ENCODE measurements around the gene B3GNT7.

The B3GNT7 gene

GRCh38 chr2:231385429-231385828, 10.1 kb upstream of the B3GNT7 start:
- Mint-ChIP-seq H3K4me3 (no peak overlapping the region), H3K9me3 (peaks cover 5 to 8% of the 10 kb centered on the region in 2 donors), H3K27me3 (no peaks in the 10 kb centered on the region), H3K27ac (no peak overlapping the region), H3K36me3 (peaks cover 22 to 32% of the 10 kb centered on the region in 2 donors), H3K4me1 (peaks cover 37 to 47% of the 10 kb centered on the region in 2 donors)
- no peak for ATAC-seq (replicated peaks)
- DNase-seq: no peak

GRCh38 chr2:231386446-231386845, 9.1 kb upstream of the B3GNT7 start:
- peak in 1 of 2 donors; percentile 16 for ATAC-seq (replicated peaks)
- DNase-seq: no peak
- Mint-ChIP-seq H3K36me3 (peaks cover 22 to 38% of the 10 kb centered on the region in 2 donors), H3K4me1 (peaks cover 43 to 55% of the 10 kb centered on the region in 2 donors), H3K27ac (no peak overlapping the region), H3K4me3 (no peak overlapping the region), H3K27me3 (no peaks in the 10 kb centered on the region), H3K9me3 (peaks cover 5 to 8% of the 10 kb centered on the region in 2 donors)

- no peak for ATAC-seq (replicated peaks)
- Mint-ChIP-seq H3K27ac (peak overlapping the region; percentile 89), H3K4me1 (peaks cover 52 to 60% of the 10 kb centered on the region in 2 donors), H3K4me3 (no peak overlapping the region), H3K9me3 (peaks cover 6 to 8% of the 10 kb centered on the region in 2 donors), H3K36me3 (peaks cover 23 to 43% of the 10 kb centered on the region in 2 donors), H3K27me3 (no peaks in the 10 kb centered on the region)
- DNase-seq: no peak
Measured at GRCh38 chr2:231387904-231388724, 7.4 kb upstream of the B3GNT7 start.

- no peaks in the 10 kb centered on the region for H3K27me3 Mint-ChIP-seq
- H3K4me3 Mint-ChIP-seq: no peak overlapping the region
- H3K36me3 Mint-ChIP-seq: peaks cover 25 to 48% of the 10 kb centered on the region in 2 donors
- DNase-seq (no peak), ATAC-seq (replicated peaks) (no peak)
- H3K27ac Mint-ChIP-seq: peak overlapping the region; percentile 89
- peaks cover 6 to 8% of the 10 kb centered on the region in 2 donors for H3K9me3 Mint-ChIP-seq
- H3K4me1 Mint-ChIP-seq: peaks cover 54 to 60% of the 10 kb centered on the region in 2 donors
Measured at GRCh38 chr2:231388725-231389346, 6.7 kb upstream of the B3GNT7 start.

GRCh38 chr2:231390667-231391066, 4.8 kb upstream of the B3GNT7 start:
- Mint-ChIP-seq H3K36me3 (peaks cover 18 to 43% of the 10 kb centered on the region in 2 donors), H3K4me1 (peaks cover 61 to 72% of the 10 kb centered on the region in 2 donors), H3K9me3 (peaks cover 0 to 2% of the 10 kb centered on the region in 2 donors), H3K27me3 (no peaks in the 10 kb centered on the region), H3K27ac (peak overlapping the region; percentile 100), H3K4me3 (no peak overlapping the region)
- DNase-seq (no peak), ATAC-seq (replicated peaks) (no peak)

- H3K27me3 Mint-ChIP-seq: no peaks in the 10 kb centered on the region
- H3K27ac Mint-ChIP-seq: peak overlapping the region; percentile 100
- peak overlapping the region; percentile 92 to 100 for H3K4me3 Mint-ChIP-seq
- peaks cover 0 to 2% of the 10 kb centered on the region in 2 donors for H3K9me3 Mint-ChIP-seq
- H3K4me1 Mint-ChIP-seq: peaks cover 63 to 79% of the 10 kb centered on the region in 2 donors
- DNase-seq: peak; percentile 75
- H3K36me3 Mint-ChIP-seq: peaks cover 23 to 42% of the 10 kb centered on the region in 2 donors
- peak; percentile 64 to 68 for ATAC-seq (replicated peaks)
Measured at GRCh38 chr2:231391981-231392380, 3.5 kb upstream of the B3GNT7 start.

GRCh38 chr2:231392431-231393148, 2.9 kb upstream of the B3GNT7 start:
- Mint-ChIP-seq H3K9me3 (peaks cover 0 to 2% of the 10 kb centered on the region in 2 donors), H3K4me3 (peak overlapping the region; percentile 92 to 100), H3K27ac (peak overlapping the region; percentile 100), H3K36me3 (peaks cover 25 to 46% of the 10 kb centered on the region in 2 donors), H3K4me1 (peaks cover 67 to 85% of the 10 kb centered on the region in 2 donors), H3K27me3 (no peaks in the 10 kb centered on the region)
- no peak for DNase-seq
- no peak for ATAC-seq (replicated peaks)

GRCh38 chr2:231393149-231394131, 2.1 kb upstream of the B3GNT7 start:
- Mint-ChIP-seq H3K4me3 (peak overlapping the region; percentile 92 to 100), H3K27me3 (no peaks in the 10 kb centered on the region), H3K9me3 (peaks cover 0 to 2% of the 10 kb centered on the region in 2 donors), H3K4me1 (peaks cover 63 to 86% of the 10 kb centered on the region in 2 donors), H3K27ac (peak overlapping the region; percentile 100), H3K36me3 (peaks cover 26 to 49% of the 10 kb centered on the region in 2 donors)
- ATAC-seq (replicated peaks) (peak; percentile 61 to 67), DNase-seq (peak; percentile 86)

GRCh38 chr2:231394211-231395141, 1.0 kb upstream of the B3GNT7 start:
- peak overlapping the region; percentile 92 to 100 for H3K4me3 Mint-ChIP-seq
- H3K4me1 Mint-ChIP-seq: peaks cover 54 to 86% of the 10 kb centered on the region in 2 donors
- ATAC-seq (replicated peaks) (peak; percentile 33), DNase-seq (peak; percentile 67)
- H3K27ac Mint-ChIP-seq: peak overlapping the region; percentile 100
- H3K27me3 Mint-ChIP-seq: no peaks in the 10 kb centered on the region
- H3K36me3 Mint-ChIP-seq: peaks cover 24 to 45% of the 10 kb centered on the region in 2 donors
- H3K9me3 Mint-ChIP-seq: peaks cover 0 to 2% of the 10 kb centered on the region in 2 donors

GRCh38 chr2:231396058-231396821, 730 bp downstream of the B3GNT7 start:
- H3K4me3 Mint-ChIP-seq: peak overlapping the region; percentile 91 to 95
- peaks cover 46 to 81% of the 10 kb centered on the region in 2 donors for H3K4me1 Mint-ChIP-seq
- no peaks in the 10 kb centered on the region for H3K27me3 Mint-ChIP-seq
- H3K27ac Mint-ChIP-seq: peak overlapping the region; percentile 77
- ATAC-seq (replicated peaks) (no peak), DNase-seq (no peak)
- peaks cover 22 to 45% of the 10 kb centered on the region in 2 donors for H3K36me3 Mint-ChIP-seq
- peaks cover 0 to 2% of the 10 kb centered on the region in 2 donors for H3K9me3 Mint-ChIP-seq

- peaks cover 38 to 70% of the 10 kb centered on the region in 2 donors for H3K4me1 Mint-ChIP-seq
- DNase-seq (no peak), ATAC-seq (replicated peaks) (no peak)
- no peaks in the 10 kb centered on the region for H3K9me3 Mint-ChIP-seq
- peak overlapping the region; percentile 91 to 95 for H3K4me3 Mint-ChIP-seq
- H3K27me3 Mint-ChIP-seq: no peaks in the 10 kb centered on the region
- H3K27ac Mint-ChIP-seq: peak overlapping the region; percentile 39
- H3K36me3 Mint-ChIP-seq: peaks cover 20 to 44% of the 10 kb centered on the region in 2 donors
Measured at GRCh38 chr2:231397011-231397927, 1.8 kb downstream of the B3GNT7 start.

Measured in stimulated activated naive B cell treated with anti-CD40 and anti-IgM and Interleukin-4, amounts not matched to agents 10 μg/mL and 1 μg/mL and 100 μg/mL, for 72 hours (primary cell).